Neural progenitor cell (in vitro differentiated cells): ENCODE data around the gene COL4A2.

ENCODE experiments used
- CTCF ChIP-seq: fragments of 200-600 bp; sonication (generic); IDR thresholded peaks from 2 replicates; pipeline ENCODE4 v1.5.1; 2017; ENCODE audit warnings: antibody characterized with exemption, mild to moderate bottlenecking
- EZH2 ChIP-seq: fragments of 200-600 bp; sonication (generic); IDR thresholded peaks from 2 replicates; pipeline ENCODE4 v1.6.1; 2017; ENCODE audit warnings: antibody characterized with exemption, mild to moderate bottlenecking, moderate library complexity

- TF ChIP-seq CTCF = no peak
- TF ChIP-seq EZH2 = no peak
These were observed 25.9 kb upstream of the COL4A2 start for GRCh38 chr13:110280985-110281688.
